ENCODE measurements around the gene SYNE1. TPM values are rescaled to one million over a fixed set of nuclear protein-coding genes. Genes with fewer than 3 reads are reported as not detected.
A peak's percentile ranks its signal among the peaks of the same experiment; 100 is the strongest.
"Not testable (repeated sequence)": the region's sequence is repeated elsewhere in the genome, so short reads cannot be mapped to it uniquely, and the experiment has no call there.

Gene SYNE1
- polyA plus RNA-seq, 10 donors: 76.7 to 131 (median 86.4) TPM

DNA sequence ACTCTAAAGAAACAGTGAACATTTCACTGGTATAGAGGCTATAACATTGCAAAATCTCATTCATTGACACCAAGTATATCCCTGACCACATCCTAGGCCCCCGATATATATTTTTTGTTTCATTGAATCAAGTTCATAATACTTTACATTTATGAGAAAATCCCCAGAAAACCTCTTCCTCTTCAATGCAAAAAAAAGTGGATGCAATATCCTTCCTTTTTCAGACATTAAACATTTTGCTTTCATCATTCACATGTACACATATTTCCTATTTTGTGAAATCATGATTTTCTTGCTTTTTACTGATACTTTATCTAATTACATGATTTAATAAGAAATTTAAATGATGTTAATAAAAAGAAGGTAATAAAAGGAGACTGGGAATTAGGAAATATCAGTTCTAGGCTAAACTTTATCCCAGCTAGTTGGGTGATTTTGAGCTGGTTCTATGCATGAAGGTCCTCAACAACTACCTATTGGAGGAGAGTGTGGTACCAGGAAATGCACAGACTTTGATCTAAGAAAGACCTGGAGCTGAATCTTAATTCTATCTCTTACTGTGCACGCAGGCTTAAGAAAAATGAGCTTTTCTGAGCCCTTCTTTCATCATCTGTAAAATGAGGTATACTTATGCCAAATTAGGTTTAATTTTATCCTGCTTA, 4.9 kb downstream of the SYNE1 start:
- DNase-seq: no peak

DNA sequence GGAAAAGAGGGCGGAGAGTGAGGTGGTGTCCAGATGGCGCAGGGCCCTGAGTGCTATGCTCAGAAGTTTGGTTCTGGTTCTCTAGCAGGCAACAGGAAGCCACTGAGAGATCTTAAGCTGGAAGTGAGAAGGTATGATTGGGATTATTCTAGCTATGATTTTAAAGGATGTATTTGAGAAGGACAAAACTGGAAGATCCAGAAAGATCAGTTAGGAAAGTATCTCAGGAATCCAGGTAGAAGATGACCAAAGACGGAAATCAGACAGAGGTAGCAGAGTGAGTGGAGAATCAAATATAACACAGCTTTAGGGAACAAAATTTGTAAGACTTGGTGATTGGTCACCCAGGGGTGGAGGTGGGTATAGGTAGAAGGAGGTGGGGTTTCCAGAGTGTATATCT, 5.8 kb downstream of the SYNE1 start:
- DNase-seq: no peak

DNA sequence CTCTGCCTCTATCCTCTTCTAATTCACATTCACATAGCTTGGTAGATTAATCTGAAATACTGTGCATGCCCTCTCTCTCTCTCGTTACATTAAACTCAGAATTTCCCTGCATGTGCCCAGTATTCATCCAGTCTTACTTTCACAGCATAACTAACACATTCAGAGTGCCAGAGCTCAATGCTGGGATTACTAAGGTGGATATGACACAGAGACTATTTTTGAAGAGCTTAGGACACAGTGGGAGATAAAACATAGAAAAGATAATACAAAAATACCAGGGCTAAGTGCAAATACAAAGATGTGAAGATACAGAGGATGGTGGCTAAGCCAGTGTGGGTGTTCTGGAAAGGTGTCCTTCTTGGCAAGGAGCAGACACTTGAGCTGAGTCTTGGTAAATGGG, 6.3 kb downstream of the SYNE1 start:
- no peak for DNase-seq

DNA sequence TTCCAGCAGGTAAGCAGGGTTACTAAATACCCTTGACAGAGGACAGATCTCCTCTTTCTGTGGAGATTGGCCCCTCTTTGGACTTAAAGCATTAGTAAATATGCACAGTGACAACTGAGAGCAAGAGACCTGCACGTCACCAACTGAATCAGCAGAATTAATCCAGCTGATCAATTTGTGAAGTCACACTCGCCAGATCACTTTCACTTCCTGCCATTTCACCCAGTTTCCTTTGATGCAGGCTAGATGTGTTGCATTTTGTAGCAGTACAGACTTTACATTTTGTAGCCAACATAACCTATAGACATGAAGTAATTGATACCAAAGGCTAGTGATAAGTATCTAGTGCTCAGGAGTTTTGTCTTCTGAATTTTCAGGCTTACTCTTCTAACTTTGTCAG, 11.9 kb downstream of the SYNE1 start:
- no peak for DNase-seq

DNA sequence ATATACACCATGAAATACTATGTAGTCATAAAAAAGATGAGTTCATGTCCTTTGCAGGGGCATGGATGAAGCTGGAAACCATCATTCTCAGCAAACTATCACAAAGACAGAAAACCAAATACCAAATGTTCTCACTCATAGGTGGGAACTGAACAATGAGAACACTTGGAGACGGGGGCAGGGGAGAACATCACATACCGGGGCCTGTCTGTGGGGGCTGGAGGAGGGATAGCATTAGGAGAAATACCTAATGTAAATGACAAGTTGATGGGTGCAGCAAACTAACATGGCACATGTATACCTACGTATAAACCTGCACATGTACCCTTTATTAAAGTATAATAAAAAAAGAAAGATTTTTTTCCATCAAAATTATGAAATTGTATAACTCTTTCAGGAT, 22.4 kb downstream of the SYNE1 start:
- not testable (repeated sequence) for DNase-seq

DNA sequence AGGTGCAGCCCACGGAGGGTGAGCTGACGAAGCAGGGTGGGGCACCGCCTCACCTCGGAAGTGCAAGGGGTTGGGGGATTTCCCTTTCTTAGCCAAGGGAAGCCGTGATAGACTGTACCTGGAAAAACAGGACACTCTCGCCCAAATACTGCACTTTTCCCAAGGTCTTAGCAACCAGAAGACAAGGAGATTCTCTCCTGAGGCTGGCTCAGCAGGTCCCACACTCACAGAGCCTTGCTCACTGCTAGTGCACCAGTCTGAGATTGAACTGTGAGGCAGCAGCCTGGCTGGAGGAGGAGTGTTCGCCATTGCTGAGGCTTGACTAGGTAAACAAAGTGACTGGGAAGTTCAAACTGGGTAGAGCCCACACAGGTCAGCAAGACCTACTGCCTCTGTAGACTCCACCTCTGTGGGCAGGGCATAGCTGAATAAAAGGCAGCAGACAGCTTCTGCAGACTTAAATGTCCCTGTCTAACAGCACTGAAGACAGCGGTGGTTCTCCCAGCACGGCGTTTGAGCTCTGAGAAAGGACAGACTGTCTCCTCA, 28.0 kb downstream of the SYNE1 start:
- no peak for DNase-seq

DNA sequence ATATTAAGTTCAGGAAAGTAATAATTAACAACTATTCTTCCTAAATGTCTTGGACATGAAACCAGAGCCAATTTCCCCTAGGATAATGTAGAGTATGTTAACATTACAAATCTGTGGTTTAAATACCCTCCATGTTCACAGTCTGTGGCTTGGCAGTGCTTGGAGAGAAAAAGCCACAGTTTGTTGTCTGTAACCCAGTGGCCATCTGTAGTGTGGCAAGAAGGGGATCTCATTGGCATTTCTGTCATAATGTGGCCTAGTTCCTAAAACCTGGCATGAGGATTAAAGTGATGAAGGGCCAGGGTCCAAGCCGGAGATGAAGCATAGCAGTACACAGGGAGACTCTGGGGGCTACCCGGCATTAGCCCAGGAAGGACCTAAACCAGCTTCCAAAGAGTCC, 31.2 kb downstream of the SYNE1 start:
- DNase-seq: no peak

DNA sequence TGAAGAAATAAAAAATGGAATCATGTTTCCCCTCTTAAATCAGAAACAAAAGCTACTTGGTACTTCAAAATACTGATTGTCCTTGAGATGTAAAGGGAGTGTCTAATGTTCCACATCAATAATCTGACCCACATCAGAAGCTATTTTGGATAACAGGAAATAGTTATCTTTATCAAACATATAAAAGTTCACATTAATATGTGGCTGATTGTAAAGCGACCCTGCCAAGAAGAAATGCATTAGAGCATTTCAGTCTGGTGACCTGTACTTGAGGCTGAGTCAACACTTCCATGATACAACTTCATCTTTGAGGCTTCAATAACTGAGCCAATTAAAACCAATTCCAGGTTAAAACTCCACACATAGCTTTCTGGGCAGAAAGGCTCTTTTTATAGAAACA, 31.8 kb downstream of the SYNE1 start:
- DNase-seq: no peak

DNA sequence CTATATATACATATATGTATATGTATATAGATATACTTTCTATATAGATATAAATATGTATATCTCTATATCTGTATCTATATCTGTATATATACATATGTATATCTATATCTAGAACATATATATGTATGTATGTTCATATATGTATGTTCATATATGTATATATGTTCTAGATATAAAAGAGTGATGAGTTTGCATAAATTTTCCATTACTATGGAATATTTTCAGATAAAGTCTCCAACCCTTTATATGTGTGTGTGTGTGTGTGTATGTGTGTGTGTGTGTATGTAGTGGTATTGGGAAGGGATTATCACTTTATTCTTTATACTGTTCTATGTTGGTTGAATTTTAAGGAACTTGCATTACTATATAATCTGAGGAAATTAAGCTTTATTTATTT, 33.3 kb downstream of the SYNE1 start:
- DNase-seq: no peak

DNA sequence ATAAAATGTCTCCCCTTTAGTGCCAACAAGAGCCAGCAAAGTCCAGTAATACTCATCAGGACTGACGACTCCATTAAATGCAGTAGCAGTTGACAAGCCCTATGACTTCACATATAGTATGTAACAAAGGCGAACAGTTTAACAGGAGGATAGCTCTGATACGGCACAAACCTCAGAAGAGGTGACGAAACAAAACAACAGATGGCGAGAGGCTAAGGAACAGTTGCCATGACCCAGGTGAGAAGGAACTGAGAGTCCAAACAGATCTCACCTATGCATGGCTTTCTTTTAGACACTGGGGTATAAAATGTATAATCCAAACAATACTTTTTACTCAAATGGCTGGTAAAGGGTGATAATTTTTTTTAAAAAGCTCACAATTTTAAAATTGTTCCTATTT, 37.1 kb downstream of the SYNE1 start:
- DNase-seq: no peak

DNA sequence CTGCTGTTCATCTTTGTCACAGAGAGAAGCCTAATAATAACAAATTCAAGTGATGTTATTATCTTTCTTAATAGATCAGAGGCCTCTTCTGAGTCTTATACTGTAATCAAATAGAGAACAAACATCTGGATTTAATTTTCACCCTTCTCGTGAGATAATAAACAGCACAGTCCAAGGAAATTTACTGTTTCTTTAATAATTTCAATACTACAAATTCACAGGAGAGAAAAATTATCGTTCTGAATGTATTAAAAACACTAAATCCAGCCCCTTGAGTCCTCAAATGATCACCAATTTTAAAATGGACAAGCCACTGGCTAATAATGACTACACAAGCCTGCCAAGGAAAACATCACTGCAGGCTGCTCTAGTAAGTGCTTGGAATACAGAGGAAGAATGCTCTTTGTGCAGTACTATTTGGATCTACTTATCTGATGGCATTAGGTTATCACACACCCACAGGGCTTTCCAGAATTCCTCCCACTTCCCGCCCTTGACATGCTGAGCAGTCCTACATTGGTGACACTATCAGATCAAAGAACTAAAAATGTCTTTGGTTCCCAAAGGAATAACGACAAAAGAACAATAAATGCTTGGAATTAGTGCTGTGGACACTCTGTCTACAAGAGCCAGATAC, 38.1 kb downstream of the SYNE1 start:
- peak in 2 of 3 donors; percentile 9 to 45 for DNase-seq

DNA sequence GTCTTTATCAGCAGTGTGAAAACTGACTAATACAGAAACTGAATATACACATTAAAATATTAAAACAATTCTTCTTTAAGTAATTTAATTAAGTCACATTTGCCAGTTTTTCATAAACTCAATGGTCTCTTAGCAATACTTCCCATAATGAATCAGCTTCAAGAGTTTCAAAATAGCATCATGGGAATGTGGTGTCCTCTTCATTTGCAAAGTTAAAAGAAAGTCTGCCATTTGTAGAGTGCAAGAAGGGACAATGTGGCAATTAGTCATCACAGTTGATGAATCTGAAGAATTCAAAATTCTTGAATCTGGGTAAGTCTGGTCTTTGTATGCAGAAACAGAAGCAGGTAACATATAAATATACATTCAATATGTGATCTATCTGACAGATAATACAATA, 38.7 kb downstream of the SYNE1 start:
- peak in 1 of 3 donors; percentile 13 for DNase-seq

DNA sequence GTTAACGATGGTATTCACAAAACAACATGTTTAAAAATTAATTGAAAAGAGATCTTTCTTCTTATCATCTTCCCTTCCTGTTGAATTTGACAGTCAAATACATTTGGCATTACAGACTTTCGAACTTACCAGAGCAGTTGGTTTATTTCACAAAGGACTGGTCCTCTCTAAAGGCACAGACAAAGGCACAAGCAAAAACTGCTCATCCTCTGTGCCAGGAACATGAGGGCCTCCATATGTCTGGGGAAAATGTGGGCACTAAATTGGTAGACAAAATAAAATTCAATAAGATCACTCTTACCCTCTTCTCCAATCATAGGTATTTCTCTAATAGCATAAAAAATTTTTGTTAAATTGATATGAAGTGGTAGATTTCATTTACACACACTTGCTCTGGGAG, 40.4 kb downstream of the SYNE1 start:
- DNase-seq: no peak

DNA sequence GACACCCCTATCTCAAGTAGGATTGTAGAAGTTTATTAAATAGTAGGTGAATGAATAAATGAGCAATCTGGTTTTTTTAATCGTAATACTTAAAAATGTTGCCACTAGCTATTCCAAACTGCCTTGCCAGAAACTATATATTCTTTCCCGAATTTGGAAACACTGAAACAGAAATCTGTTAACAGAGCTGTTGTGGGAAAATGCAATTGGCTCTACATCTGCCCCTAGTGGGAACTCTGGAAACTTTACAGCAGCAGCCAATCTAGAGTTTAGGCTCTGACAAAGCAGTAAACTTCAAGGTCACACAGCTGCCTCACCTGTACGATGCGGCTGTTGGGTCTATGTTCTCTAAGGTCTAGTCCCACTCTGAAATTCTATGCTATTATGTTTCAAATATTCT, 41.7 kb downstream of the SYNE1 start:
- peak; percentile 32 to 79 (median 37) for DNase-seq

DNA sequence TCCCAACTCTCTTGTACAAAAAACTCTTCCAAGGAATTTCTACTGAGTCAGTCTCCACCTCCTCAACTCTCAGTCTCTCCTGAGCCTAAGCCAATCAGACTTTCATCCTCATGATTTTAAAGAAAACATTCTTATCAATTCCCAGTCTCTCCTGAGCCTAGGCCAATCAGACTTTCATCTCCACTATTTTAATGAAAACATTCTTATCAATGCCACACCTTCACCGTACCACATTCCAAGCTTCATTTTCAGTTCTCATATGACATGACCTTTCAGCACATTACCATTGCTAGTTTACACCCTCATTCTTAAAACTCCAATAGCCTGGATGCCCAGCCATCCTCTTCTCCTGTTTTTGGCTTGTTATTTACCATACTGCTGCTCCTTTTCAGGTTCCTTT, 42.5 kb downstream of the SYNE1 start:
- no peak for DNase-seq

DNA sequence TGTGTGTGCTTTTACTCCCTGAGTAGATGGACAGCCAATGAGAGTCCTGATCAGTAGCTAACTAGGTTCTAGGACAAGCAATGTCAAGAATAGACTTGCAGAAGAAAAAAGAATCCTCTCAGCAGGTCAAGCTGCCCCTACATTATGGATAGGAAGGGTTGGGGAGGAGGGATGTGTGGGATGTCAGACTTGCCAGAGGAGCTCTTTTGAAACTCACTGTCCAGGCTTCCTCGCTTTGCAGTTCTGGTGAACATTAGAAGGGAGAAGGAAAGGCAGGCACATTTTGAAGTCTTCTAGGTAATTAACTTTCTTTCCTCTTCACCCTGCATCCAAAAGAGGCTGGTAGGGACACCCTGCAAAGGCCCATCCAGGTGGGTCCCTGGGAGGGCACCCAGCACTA, 48.7 kb downstream of the SYNE1 start:
- DNase-seq: no peak

DNA sequence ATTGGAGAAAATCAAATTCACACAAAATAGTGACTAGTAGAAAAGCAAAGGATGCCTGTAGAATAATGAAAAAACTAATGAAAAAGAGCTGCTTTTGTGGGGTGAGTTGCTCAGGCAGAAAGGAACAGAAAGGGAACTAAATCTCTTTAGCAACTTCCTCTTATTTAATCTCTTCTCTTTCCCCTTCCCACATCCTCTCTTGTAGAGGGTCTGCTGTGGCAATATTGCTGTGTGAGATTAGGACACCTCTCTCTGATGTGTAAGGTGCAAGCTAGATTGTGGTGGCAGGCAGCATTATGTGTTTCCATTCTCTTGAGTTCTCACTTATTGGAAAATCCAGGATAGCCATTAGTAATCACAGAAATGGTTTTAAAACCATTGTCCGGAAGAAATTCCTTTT, 49.7 kb downstream of the SYNE1 start:
- DNase-seq: no peak

DNA sequence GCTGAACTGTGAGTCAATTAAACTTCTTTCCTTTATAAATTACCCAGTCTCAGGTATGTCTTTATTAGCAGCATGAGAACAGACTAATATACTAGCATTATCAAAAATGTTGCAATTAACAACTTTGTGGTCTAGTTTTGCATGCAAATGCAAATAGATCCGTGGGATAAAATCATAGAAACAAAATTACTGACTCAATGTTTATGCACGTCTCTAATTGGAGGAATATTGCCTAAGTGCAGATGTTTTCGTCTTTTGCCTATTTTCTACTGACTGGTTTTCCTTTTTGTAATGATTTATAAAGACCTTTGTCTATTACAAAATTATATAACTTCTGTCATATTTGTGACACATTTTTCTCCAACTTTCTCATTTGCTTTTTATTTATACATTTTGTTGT, 51.9 kb downstream of the SYNE1 start:
- no peak for DNase-seq

DNA sequence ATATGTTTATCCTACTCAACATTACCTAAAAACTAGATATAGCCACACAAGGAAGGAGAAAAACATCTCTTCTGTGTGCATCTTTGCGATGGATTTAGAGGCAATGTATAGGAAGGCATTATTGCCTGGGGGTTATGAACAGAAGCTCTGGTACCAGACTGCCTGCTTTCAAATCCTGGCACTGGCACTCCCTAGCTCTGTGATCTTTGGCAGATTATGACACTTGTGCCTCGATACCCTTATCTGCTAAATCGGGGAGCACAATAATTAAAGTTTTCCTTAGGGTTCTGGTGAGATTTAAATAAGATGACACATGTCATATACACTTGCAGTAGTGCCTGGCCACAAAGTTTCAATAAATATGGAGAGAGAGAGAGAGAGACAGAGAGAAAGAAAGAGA, 53.3 kb downstream of the SYNE1 start:
- no peak for DNase-seq

DNA sequence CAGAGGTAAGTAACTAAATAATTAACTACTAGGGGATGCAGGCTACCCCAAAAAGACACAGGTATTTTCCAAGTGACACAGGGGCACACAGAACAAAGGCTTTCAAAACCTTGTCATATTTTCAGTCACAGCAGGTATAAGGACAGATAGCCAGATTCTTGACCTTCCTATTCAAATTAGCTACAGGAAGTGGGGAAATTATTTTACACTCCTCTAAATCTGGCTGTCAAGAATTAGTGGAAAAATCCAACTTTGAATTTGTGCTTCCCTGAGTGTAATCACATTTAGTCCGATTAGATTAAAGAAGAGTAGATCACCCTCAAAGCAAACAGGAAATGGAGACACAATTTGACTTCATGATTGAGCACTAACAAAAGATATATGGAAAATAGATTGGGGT, 60.6 kb downstream of the SYNE1 start:
- no peak for DNase-seq

DNA sequence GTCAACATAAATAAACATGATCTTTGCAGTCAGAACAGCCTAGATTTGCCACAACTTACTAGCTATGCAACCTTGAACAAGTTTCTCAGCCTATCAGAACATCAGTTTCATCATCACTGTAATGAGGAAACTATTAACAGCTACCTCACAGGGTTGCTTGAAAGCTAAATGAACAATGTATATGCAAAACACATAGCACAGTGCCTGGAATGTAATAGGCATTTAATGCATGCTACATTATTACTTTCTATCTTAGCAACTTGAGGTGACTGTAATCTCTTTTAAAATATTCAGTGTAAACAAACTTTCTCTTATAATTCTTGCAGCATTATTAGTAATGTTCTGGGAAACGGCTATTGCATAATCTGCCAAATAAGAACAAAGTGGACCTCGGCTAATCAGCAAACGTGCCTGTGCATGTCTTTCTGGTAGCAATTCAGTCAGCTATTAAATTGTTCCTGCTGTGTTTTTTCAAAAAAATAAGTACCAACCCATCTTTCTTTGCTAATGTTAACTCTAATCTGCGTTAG, 61.5 kb downstream of the SYNE1 start:
- DNase-seq: no peak

DNA sequence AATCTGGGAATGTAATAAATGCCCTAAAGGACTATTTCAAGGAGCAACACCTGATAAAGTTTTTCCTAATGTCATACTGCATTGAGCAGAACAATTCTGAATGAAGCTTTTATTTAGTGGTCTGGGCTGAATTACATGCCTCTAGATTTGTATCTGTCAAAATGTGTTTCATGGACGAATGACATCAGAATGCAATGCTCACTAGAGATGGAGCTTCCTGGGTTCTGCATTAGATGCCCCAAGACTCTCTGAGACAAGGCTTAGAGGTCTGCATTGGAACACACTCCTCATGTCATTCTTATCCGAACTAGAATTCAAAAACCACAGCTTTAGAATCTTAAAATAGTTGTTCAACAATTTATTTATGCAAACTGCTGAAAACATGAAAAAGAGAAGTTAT, 62.0 kb downstream of the SYNE1 start:
- DNase-seq: no peak

DNA sequence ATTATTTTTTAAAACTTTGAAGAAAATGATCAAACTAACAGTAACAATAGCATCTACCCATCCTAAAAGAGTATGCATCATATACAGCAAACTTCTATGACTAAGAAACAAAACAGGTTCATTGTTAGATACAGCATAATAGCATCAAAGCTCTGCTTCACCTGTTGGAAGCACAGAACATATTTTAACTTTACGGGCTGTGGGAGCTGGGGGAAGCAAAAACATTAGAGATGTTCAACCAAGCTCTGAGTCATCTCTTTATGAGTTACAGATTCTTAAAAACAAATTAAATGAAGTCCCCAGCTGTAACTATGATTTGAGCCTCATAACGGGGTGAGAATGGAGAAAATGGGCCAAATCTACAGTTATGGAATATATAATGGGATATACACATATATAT, 63.4 kb downstream of the SYNE1 start:
- no peak for DNase-seq
